ENCODE results near the gene ZDHHC12. TPM values are rescaled to one million over a fixed set of nuclear protein-coding genes. Genes with fewer than 3 reads are reported as not detected.

Gene ZDHHC12
- total and polyA plus RNA-seq, 8 donors: 3.5 to 116 (median 58.8) TPM

DNA sequence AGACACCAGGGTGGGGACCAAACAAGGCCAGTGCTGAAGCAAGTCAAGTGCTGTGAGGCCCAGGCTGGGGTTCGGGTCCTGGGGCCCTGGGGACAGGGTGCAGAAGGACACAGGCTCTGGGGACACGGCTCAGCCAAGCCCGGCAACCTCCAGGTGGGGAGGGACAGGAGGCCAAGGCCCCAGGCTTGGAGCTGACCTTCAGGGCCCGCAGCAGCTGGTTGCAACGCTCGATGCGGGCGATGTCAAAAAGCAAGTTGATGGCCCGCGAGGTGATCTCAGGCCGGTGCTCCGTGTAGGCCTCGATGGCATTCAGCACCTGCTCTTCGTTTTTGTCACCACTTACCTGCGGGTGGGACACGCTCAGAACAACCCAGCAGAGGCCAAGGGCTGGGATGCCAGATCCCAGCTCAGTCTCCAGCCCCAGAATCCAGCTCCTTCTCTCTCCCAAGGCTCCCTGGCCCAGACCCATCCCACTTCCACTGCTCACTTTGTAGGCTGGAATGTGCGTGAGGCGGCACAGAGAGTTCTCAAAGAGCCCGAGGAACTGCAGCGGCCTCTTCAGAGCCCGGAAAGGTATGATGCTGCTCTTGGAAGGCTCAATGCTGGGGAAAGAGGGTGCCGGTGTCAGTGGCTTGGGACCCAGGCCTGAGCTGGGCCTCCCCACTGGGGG lies 27.1 kb upstream of the ZDHHC12 start:
- intact Hi-C loops (cut with DNase I; ENCODE audit: low total_unique reads): no loop called here
- H3K36me3 ChIP-seq: peaks cover 50 to 94% (median 90%) of the 10 kb centered on the region in 4 donors

DNA sequence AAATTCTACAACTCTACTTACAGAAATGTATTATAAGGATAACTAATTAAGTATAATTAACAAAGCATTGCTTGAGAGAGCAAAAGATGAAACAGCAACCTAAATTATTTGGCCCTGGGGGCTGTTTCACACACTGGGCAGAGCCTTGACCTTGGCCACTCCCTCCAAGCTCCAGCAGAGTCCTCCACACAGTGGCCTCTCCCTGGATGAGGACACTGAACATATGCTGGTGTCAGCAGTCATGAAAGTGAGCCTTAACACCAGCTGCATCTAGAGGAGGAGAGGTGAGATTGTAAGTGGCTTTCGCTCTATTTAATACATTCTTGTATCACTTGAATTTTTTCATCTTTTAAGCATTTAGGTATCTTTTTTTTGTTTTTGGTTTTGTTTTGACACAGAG lies 23.3 kb upstream of the ZDHHC12 start:
- intact Hi-C loops (cut with DNase I; ENCODE audit: low total_unique reads): no loop called here

More for the DNA sequence above, 27.1 kb upstream of the ZDHHC12 start:
- no peak overlapping the region for H3K27ac ChIP-seq
- no peak for TF ChIP-seq EP300 (IDR thresholded peaks at IDR 0.05)
- no peak for TF ChIP-seq POLR2AphosphoS5 (IDR thresholded peaks at IDR 0.05)
- TF ChIP-seq, protein P1, sequence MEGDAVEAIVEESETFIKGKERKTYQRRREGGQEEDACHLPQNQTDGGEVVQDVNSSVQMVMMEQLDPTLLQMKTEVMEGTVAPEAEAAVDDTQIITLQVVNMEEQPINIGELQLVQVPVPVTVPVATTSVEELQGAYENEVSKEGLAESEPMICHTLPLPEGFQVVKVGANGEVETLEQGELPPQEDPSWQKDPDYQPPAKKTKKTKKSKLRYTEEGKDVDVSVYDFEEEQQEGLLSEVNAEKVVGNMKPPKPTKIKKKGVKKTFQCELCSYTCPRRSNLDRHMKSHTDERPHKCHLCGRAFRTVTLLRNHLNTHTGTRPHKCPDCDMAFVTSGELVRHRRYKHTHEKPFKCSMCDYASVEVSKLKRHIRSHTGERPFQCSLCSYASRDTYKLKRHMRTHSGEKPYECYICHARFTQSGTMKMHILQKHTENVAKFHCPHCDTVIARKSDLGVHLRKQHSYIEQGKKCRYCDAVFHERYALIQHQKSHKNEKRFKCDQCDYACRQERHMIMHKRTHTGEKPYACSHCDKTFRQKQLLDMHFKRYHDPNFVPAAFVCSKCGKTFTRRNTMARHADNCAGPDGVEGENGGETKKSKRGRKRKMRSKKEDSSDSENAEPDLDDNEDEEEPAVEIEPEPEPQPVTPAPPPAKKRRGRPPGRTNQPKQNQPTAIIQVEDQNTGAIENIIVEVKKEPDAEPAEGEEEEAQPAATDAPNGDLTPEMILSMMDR (IDR thresholded peaks at IDR 0.05): no peak
- no peaks in the 10 kb centered on the region for H3K9me3 ChIP-seq
- no peak overlapping the region for H3K4me3 ChIP-seq
- DNase-seq: no peak
- no peaks in the 10 kb centered on the region for H3K4me1 ChIP-seq
- WGBS, 5 donors: 92 to 95% (median 93%) methylated on average over 15 to 22 of the region's 22 CpGs
- no peaks in the 10 kb centered on the region for H3K27me3 ChIP-seq

GRCh38 chr9:128743421-128743820 lies 19.5 kb upstream of the ZDHHC12 start:
- H3K27ac ChIP-seq: no peak overlapping the region

More for the DNA sequence above, 23.3 kb upstream of the ZDHHC12 start:
- DNase-seq: no peak
- no peaks in the 10 kb centered on the region for H3K9me3 ChIP-seq
- 96 to 100% (median 100%) methylated on average over 1 of the region's 1 CpG for WGBS, 5 donors
- peaks cover 35 to 71% (median 68%) of the 10 kb centered on the region in 4 donors for H3K36me3 ChIP-seq
- H3K4me3 ChIP-seq: no peak overlapping the region
- H3K4me1 ChIP-seq: no peaks in the 10 kb centered on the region
- H3K27ac ChIP-seq: no peak overlapping the region
- H3K27me3 ChIP-seq: no peaks in the 10 kb centered on the region
- no peak for TF ChIP-seq POLR2AphosphoS5 (IDR thresholded peaks at IDR 0.05)
- no peak for TF ChIP-seq POLR2A (IDR thresholded peaks at IDR 0.05)
- TF ChIP-seq, protein P1 (IDR thresholded peaks at IDR 0.05): no peak
- TF ChIP-seq EP300 (IDR thresholded peaks at IDR 0.05): no peak

DNA sequence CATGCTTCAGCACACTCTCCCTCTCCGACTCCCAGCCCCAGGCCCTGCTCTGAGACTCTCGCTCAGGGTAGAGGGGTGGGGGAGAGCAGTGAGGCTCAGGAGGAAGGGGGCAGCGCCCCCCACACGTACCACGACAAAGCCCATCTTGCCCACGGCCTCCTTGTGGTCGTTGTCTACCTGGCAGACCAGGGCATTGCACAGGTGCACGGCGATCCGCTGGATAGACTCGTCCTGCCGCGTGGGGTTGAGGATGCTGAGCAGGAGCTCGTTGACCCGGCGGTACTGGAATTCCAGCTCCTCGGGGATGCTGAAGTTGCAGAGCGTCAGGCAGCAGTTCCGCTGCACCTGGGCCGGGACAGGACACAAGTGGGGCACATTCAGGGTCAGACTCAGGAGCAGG lies 18.5 kb upstream of the ZDHHC12 start:
- intact Hi-C loops (cut with DNase I; ENCODE audit: low total_unique reads): no loop called here
- H3K27me3 ChIP-seq: no peaks in the 10 kb centered on the region
- H3K4me1 ChIP-seq: no peaks in the 10 kb centered on the region
- TF ChIP-seq POLR2AphosphoS5 (IDR thresholded peaks at IDR 0.05) (no peak), POLR2A (IDR thresholded peaks at IDR 0.05) (no peak), EP300 (IDR thresholded peaks at IDR 0.05) (no peak)
- TF ChIP-seq, protein P1 (IDR thresholded peaks at IDR 0.05): no peak
- no peak overlapping the region for H3K4me3 ChIP-seq
- WGBS, 5 donors: 80 to 86% (median 82%) methylated on average over 19 to 20 of the region's 20 CpGs
- no peak overlapping the region for H3K27ac ChIP-seq
- peaks cover 24 to 70% (median 68%) of the 10 kb centered on the region in 4 donors for H3K36me3 ChIP-seq
- DNase-seq: no peak
- no peaks in the 10 kb centered on the region for H3K9me3 ChIP-seq

More at GRCh38 chr9:128743421-128743820, 19.5 kb upstream of the ZDHHC12 start:
- intact Hi-C loops (cut with DNase I; ENCODE audit: low total_unique reads): no loop called here
- Histone ChIP-seq H3K4me3 (no peak overlapping the region), H3K9me3 (no peaks in the 10 kb centered on the region), H3K27me3 (no peaks in the 10 kb centered on the region), H3K4me1 (no peaks in the 10 kb centered on the region), H3K36me3 (peaks cover 30 to 73% (median 72%) of the 10 kb centered on the region in 4 donors)
- WGBS, 5 donors: 92 to 100% (median 96%) methylated on average over 1 of the region's 1 CpG
- TF ChIP-seq EP300 (IDR thresholded peaks at IDR 0.05) (no peak), POLR2A (IDR thresholded peaks at IDR 0.05) (no peak), POLR2AphosphoS5 (IDR thresholded peaks at IDR 0.05) (no peak)
- TF ChIP-seq, protein P1 (IDR thresholded peaks at IDR 0.05): no peak
- DNase-seq: no peak
